Measurements from ENCODE around the gene NOVA2.

NOVA2 gene

GRCh38 chr19:45955905-45956608, 17.6 kb downstream of the NOVA2 start:
- Mint-ChIP-seq H3K4me1 (peaks cover 11% of the 10 kb centered on the region), H3K27me3 (peaks cover 46% of the 10 kb centered on the region), H3K27ac (no peak overlapping the region), H3K4me3 (no peak overlapping the region), H3K9me3 (peaks cover 5 to 6% of the 10 kb centered on the region in 2 donors)
- ATAC-seq, result no peak
- DNase-seq, result no peak

- Mint-ChIP-seq H3K9me3 (peaks cover 5 to 6% of the 10 kb centered on the region in 2 donors), H3K4me1 (peaks cover 11% of the 10 kb centered on the region), H3K27ac (no peak overlapping the region), H3K27me3 (peaks cover 36% of the 10 kb centered on the region), H3K4me3 (no peak overlapping the region)
- ATAC-seq, result no peak
- no peak for DNase-seq
These were observed 19.5 kb downstream of the NOVA2 start for GRCh38 chr19:45954156-45954555.

- no peak for ATAC-seq
- peaks cover 36% of the 10 kb centered on the region for H3K27me3 Mint-ChIP-seq
- H3K27ac Mint-ChIP-seq, result no peak overlapping the region
- peaks cover 11% of the 10 kb centered on the region for H3K4me1 Mint-ChIP-seq
- DNase-seq, result no peak
- peaks cover 5 to 6% of the 10 kb centered on the region in 2 donors for H3K9me3 Mint-ChIP-seq
- H3K4me3 Mint-ChIP-seq, result peak overlapping the region in 1 of 2 donors; percentile 83
These were observed 20.0 kb downstream of the NOVA2 start for GRCh38 chr19:45953676-45954075.

- DNase-seq (peak; percentile 52 to 66), ATAC-seq (peak; percentile 80)
- peak overlapping the region in 1 of 2 donors; percentile 79 for H3K27ac Mint-ChIP-seq
- H3K9me3 Mint-ChIP-seq, result peaks cover 5 to 6% of the 10 kb centered on the region in 2 donors
- peak overlapping the region; percentile 83 to 94 for H3K4me3 Mint-ChIP-seq
- H3K27me3 Mint-ChIP-seq, result peaks cover 30% of the 10 kb centered on the region
- peaks cover 11% of the 10 kb centered on the region for H3K4me1 Mint-ChIP-seq
These were observed 20.8 kb downstream of the NOVA2 start for GRCh38 chr19:45952686-45953505.

- Mint-ChIP-seq H3K4me1 (peaks cover 11% of the 10 kb centered on the region), H3K27me3 (peaks cover 31% of the 10 kb centered on the region), H3K9me3 (peaks cover 5 to 6% of the 10 kb centered on the region in 2 donors), H3K27ac (no peak overlapping the region), H3K4me3 (peak overlapping the region; percentile 83 to 94)
- ATAC-seq (peak; percentile 6), DNase-seq (no peak)
These were observed 21.4 kb downstream of the NOVA2 start for GRCh38 chr19:45952341-45952685.

- Mint-ChIP-seq H3K9me3 (no peaks in the 10 kb centered on the region), H3K27me3 (peaks cover 30% of the 10 kb centered on the region), H3K4me3 (no peak overlapping the region), H3K4me1 (peaks cover 6% of the 10 kb centered on the region), H3K27ac (no peak overlapping the region)
- DNase-seq (no peak), ATAC-seq (no peak)
These were observed 25.7 kb downstream of the NOVA2 start for GRCh38 chr19:45947926-45948325.

GRCh38 chr19:45940515-45940805, 33.2 kb downstream of the NOVA2 start:
- ATAC-seq, result no peak
- Mint-ChIP-seq H3K4me1 (peaks cover 7% of the 10 kb centered on the region), H3K4me3 (no peak overlapping the region), H3K27me3 (peaks cover 57% of the 10 kb centered on the region), H3K9me3 (peaks cover 0 to 10% of the 10 kb centered on the region in 2 donors), H3K27ac (no peak overlapping the region)
- DNase-seq, result no peak

- Mint-ChIP-seq H3K27me3 (peaks cover 62% of the 10 kb centered on the region), H3K27ac (no peak overlapping the region), H3K4me1 (peaks cover 7% of the 10 kb centered on the region), H3K4me3 (no peak overlapping the region), H3K9me3 (peaks cover 0 to 10% of the 10 kb centered on the region in 2 donors)
- ATAC-seq (no peak), DNase-seq (no peak)
These were observed 33.7 kb downstream of the NOVA2 start for GRCh38 chr19:45939792-45940514.

- ATAC-seq (no peak), DNase-seq (no peak)
- H3K4me1 Mint-ChIP-seq, result peaks cover 7% of the 10 kb centered on the region
- peaks cover 74% of the 10 kb centered on the region for H3K27me3 Mint-ChIP-seq
- no peak overlapping the region for H3K4me3 Mint-ChIP-seq
- H3K27ac Mint-ChIP-seq, result no peak overlapping the region
- peaks cover 0 to 10% of the 10 kb centered on the region in 2 donors for H3K9me3 Mint-ChIP-seq
These were observed 34.8 kb downstream of the NOVA2 start for GRCh38 chr19:45938733-45939319.

GRCh38 chr19:45935267-45935666, 38.4 kb downstream of the NOVA2 start:
- Mint-ChIP-seq H3K4me3 (no peak overlapping the region), H3K27me3 (peaks cover 89% of the 10 kb centered on the region), H3K9me3 (peaks cover 0 to 10% of the 10 kb centered on the region in 2 donors), H3K27ac (no peak overlapping the region), H3K4me1 (peaks cover 7% of the 10 kb centered on the region)
- DNase-seq (no peak), ATAC-seq (no peak)

- H3K9me3 Mint-ChIP-seq, result peaks cover 0 to 10% of the 10 kb centered on the region in 2 donors
- H3K27me3 Mint-ChIP-seq, result peaks cover 92% of the 10 kb centered on the region
- no peak overlapping the region for H3K4me3 Mint-ChIP-seq
- DNase-seq, result no peak
- peaks cover 7% of the 10 kb centered on the region for H3K4me1 Mint-ChIP-seq
- no peak for ATAC-seq
- no peak overlapping the region for H3K27ac Mint-ChIP-seq
These were observed 39.0 kb downstream of the NOVA2 start for GRCh38 chr19:45934551-45935230.

- Mint-ChIP-seq H3K9me3 (peaks cover 0 to 7% of the 10 kb centered on the region in 2 donors), H3K27me3 (peaks cover 92% of the 10 kb centered on the region), H3K4me1 (peaks cover 2% of the 10 kb centered on the region), H3K4me3 (no peak overlapping the region), H3K27ac (no peak overlapping the region)
- ATAC-seq (no peak), DNase-seq (no peak)
These were observed 39.9 kb downstream of the NOVA2 start for GRCh38 chr19:45933759-45934158.

- no peak overlapping the region for H3K27ac Mint-ChIP-seq
- DNase-seq, result no peak
- H3K4me3 Mint-ChIP-seq, result no peak overlapping the region
- peaks cover 16% of the 10 kb centered on the region for H3K4me1 Mint-ChIP-seq
- no peak for ATAC-seq
- H3K27me3 Mint-ChIP-seq, result peaks cover 73% of the 10 kb centered on the region
- no peaks in the 10 kb centered on the region for H3K9me3 Mint-ChIP-seq
These were observed 42.6 kb downstream of the NOVA2 start for GRCh38 chr19:45931055-45931454.

- H3K27ac Mint-ChIP-seq, result peak overlapping the region in 1 of 2 donors; percentile 36
- peaks cover 16% of the 10 kb centered on the region for H3K4me1 Mint-ChIP-seq
- DNase-seq (no peak), ATAC-seq (no peak)
- H3K27me3 Mint-ChIP-seq, result peaks cover 55% of the 10 kb centered on the region
- no peaks in the 10 kb centered on the region for H3K9me3 Mint-ChIP-seq
- H3K4me3 Mint-ChIP-seq, result peak overlapping the region; percentile 17 to 31
These were observed 44.4 kb downstream of the NOVA2 start for GRCh38 chr19:45929247-45929646.

Measured in stimulated activated naive CD8-positive, alpha-beta T cell treated with anti-CD3 and anti-CD28 coated beads, Interleukin-15, amount 100 ng/mL, for 72 hours (primary cell).